ENCODE measurements around the gene UBE2J2. TPM values are rescaled to one million over a fixed set of nuclear protein-coding genes. Genes with fewer than 3 reads are reported as not detected.

The UBE2J2 gene
- total and polyA plus RNA-seq, 2 of the 13 experiments (the other 11 are each of a cell fraction or from before 2014, with no cell fraction given) = 25.4 to 29.4 TPM

GRCh38 chr1:1305300-1306069, 31.8 kb upstream of the UBE2J2 start (continued):
- TF ChIP-seq, protein P1, sequence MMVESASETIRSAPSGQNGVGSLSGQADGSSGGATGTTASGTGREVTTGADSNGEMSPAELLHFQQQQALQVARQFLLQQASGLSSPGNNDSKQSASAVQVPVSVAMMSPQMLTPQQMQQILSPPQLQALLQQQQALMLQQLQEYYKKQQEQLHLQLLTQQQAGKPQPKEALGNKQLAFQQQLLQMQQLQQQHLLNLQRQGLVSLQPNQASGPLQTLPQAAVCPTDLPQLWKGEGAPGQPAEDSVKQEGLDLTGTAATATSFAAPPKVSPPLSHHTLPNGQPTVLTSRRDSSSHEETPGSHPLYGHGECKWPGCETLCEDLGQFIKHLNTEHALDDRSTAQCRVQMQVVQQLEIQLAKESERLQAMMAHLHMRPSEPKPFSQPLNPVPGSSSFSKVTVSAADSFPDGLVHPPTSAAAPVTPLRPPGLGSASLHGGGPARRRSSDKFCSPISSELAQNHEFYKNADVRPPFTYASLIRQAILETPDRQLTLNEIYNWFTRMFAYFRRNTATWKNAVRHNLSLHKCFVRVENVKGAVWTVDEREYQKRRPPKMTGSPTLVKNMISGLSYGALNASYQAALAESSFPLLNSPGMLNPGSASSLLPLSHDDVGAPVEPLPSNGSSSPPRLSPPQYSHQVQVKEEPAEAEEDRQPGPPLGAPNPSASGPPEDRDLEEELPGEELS (CRISPR knock-in tag; IDR thresholded peaks at IDR 0.05) = no peak
- TF ChIP-seq MATR3 (CRISPR knock-in tag; IDR thresholded peaks at IDR 0.05) (no peak), DR1 (CRISPR knock-in tag; IDR thresholded peaks at IDR 0.05) (no peak; the same call in 1 of the 2 replicates), ZNF674 (CRISPR knock-in tag; IDR thresholded peaks at IDR 0.05; ENCODE audit: low read depth) (no peak), FOXA1 (IDR thresholded peaks at IDR 0.05) (no peak), FOXA1 (CRISPR knock-in tag; IDR thresholded peaks at IDR 0.05) (no peak), ZSCAN9 (CRISPR knock-in tag; IDR thresholded peaks at IDR 0.05; ENCODE audit: borderline replicate concordance) (no peak), ARHGAP35 (CRISPR knock-in tag; IDR thresholded peaks at IDR 0.05; ENCODE audit: borderline replicate concordance) (no peak), CCDC6 (CRISPR knock-in tag; IDR thresholded peaks at IDR 0.05) (0 out of 2 replicates have a peak, but pooled peaks have one; percentile 30), XRCC5 (optimal IDR thresholded peaks at IDR 0.05; ENCODE audit: low read length) (no peak), HOXD1 (CRISPR knock-in tag; IDR thresholded peaks at IDR 0.05) (0 out of 2 replicates have a peak, but pooled peaks have one; percentile 32), PLRG1 (conservative IDR thresholded peaks at IDR 0.05) (no peak), ONECUT2 (CRISPR knock-in tag; IDR thresholded peaks at IDR 0.05) (no peak), NCOA1 (CRISPR knock-in tag; IDR thresholded peaks at IDR 0.05) (no peak), RXRB (CRISPR knock-in tag; IDR thresholded peaks at IDR 0.05; ENCODE audit: borderline replicate concordance) (no peak), ZNF292 (CRISPR knock-in tag; IDR thresholded peaks at IDR 0.05; ENCODE audit: borderline replicate concordance, low read depth) (no peak)
- TF ChIP-seq, protein P2, sequence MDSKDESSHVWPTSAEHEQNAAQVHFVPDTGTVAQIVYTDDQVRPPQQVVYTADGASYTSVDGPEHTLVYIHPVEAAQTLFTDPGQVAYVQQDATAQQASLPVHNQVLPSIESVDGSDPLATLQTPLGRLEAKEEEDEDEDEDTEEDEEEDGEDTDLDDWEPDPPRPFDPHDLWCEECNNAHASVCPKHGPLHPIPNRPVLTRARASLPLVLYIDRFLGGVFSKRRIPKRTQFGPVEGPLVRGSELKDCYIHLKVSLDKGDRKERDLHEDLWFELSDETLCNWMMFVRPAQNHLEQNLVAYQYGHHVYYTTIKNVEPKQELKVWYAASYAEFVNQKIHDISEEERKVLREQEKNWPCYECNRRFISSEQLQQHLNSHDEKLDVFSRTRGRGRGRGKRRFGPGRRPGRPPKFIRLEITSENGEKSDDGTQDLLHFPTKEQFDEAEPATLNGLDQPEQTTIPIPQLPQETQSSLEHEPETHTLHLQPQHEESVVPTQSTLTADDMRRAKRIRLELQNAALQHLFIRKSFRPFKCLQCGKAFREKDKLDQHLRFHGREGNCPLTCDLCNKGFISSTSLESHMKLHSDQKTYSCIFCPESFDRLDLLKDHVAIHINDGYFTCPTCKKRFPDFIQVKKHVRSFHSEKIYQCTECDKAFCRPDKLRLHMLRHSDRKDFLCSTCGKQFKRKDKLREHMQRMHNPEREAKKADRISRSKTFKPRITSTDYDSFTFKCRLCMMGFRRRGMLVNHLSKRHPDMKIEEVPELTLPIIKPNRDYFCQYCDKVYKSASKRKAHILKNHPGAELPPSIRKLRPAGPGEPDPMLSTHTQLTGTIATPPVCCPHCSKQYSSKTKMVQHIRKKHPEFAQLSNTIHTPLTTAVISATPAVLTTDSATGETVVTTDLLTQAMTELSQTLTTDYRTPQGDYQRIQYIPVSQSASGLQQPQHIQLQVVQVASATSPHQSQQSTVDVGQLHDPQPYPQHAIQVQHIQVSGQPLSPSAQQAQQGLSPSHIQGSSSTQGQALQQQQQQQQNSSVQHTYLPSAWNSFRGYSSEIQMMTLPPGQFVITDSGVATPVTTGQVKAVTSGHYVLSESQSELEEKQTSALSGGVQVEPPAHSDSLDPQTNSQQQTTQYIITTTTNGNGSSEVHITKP (CRISPR knock-in tag; IDR thresholded peaks at IDR 0.05; ENCODE audit: low read depth) = no peak
- TF ChIP-seq, protein P3, sequence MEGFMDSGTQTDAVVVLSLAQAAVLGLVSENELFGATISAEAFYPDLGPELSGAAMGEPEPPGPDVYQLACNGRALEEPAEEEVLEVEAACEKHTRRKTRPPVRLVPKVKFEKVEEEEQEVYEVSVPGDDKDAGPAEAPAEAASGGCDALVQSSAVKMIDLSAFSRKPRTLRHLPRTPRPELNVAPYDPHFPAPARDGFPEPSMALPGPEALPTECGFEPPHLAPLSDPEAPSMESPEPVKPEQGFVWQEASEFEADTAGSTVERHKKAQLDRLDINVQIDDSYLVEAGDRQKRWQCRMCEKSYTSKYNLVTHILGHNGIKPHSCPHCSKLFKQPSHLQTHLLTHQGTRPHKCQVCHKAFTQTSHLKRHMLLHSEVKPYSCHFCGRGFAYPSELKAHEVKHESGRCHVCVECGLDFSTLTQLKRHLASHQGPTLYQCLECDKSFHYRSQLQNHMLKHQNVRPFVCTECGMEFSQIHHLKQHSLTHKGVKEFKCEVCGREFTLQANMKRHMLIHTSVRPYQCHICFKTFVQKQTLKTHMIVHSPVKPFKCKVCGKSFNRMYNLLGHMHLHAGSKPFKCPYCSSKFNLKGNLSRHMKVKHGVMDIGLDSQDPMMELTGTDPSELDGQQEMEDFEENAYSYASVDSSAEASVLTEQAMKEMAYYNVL (CRISPR knock-in tag; IDR thresholded peaks at IDR 0.05; ENCODE audit: borderline replicate concordance) = no peak
- TF ChIP-seq, protein P4, sequence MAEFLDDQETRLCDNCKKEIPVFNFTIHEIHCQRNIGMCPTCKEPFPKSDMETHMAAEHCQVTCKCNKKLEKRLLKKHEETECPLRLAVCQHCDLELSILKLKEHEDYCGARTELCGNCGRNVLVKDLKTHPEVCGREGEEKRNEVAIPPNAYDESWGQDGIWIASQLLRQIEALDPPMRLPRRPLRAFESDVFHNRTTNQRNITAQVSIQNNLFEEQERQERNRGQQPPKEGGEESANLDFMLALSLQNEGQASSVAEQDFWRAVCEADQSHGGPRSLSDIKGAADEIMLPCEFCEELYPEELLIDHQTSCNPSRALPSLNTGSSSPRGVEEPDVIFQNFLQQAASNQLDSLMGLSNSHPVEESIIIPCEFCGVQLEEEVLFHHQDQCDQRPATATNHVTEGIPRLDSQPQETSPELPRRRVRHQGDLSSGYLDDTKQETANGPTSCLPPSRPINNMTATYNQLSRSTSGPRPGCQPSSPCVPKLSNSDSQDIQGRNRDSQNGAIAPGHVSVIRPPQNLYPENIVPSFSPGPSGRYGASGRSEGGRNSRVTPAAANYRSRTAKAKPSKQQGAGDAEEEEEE (CRISPR knock-in tag; IDR thresholded peaks at IDR 0.05; ENCODE audit: borderline replicate concordance) = 0 out of 2 replicates have a peak, but pooled peaks have one; percentile 16

Data from HepG2 (cell line).